CD4-positive, CD25-positive, alpha-beta regulatory T cell (primary cell): ENCODE results near the gene NFKBIA. TPM values are rescaled to one million over a fixed set of nuclear protein-coding genes. Genes with fewer than 3 reads are reported as not detected.

Experiments used
- ATAC-seq, 2 donors: fragments of 150-1000 bp; cut with Tn5 transposase; one replicate each; pipeline ENCODE4 v1.10.0; 2021; ENCODE audit warnings: low read depth in 2 of 2, moderate number of reproducible peaks in 2 of 2, moderate library complexity in 1 of 2
- DNase-seq, 3 donors: peaks; one replicate each; pipeline versions ENCODE4 v3.0.0 to v3.0.0-alpha.2; 2012 to 2022; ENCODE audit warnings: mixed read lengths in 1 of 3
- H3K27ac ChIP-seq: one replicate; pipeline ENCODE4 v1.7.0; 2013; ENCODE audit warnings: mild to moderate bottlenecking, low read length; ENCODE audit not compliant: insufficient read depth, poor library complexity, severe bottlenecking
- H3K27me3 ChIP-seq: one replicate; pipeline ENCODE4 v1.7.0; 2013; ENCODE audit warnings: low read length; ENCODE audit not compliant: control insufficient read depth, insufficient read depth
- H3K36me3 ChIP-seq: one replicate; pipeline ENCODE4 v1.7.0; 2013; ENCODE audit warnings: mild to moderate bottlenecking, low read length, moderate library complexity; ENCODE audit not compliant: control insufficient read depth, insufficient read depth
- H3K4me1 ChIP-seq: 2 replicates; pipeline ENCODE4 v1.7.0; 2013; ENCODE audit warnings: mild to moderate bottlenecking, low read length; ENCODE audit not compliant: insufficient read depth, control insufficient read depth, poor library complexity, severe bottlenecking
- H3K4me3 ChIP-seq: one replicate; pipeline ENCODE4 v1.7.0; 2013; ENCODE audit warnings: low read depth, mild to moderate bottlenecking, low read length, moderate library complexity
- H3K9me3 ChIP-seq, 2 experiments: 1 replicate in 1 of 2; 2 replicates in 1 of 2; pipeline ENCODE4 v1.7.0; 2013; ENCODE audit warnings: low read length in 2 of 2, mild to moderate bottlenecking in 1 of 2, moderate library complexity in 1 of 2; ENCODE audit not compliant: control insufficient read depth in 2 of 2
- H3K27ac Mint-ChIP-seq, 3 donors: one replicate each; pipeline ENCODE4 v1.8.0; 2020 to 2022; ENCODE audit warnings: mild to moderate bottlenecking in 3 of 3, mixed read lengths in 3 of 3, moderate library complexity in 2 of 3
- H3K27me3 Mint-ChIP-seq: one replicate; pipeline ENCODE4 v1.8.0; 2022; ENCODE audit warnings: mild to moderate bottlenecking, mixed read lengths
- H3K36me3 Mint-ChIP-seq: one replicate; pipeline ENCODE4 v1.8.0; 2020; ENCODE audit warnings: mixed read lengths
- H3K4me1 Mint-ChIP-seq, 4 donors: one replicate each; pipeline ENCODE4 v1.8.0; 2020 to 2022; ENCODE audit warnings: mixed read lengths in 4 of 4, mild to moderate bottlenecking in 1 of 4
- H3K4me3 Mint-ChIP-seq, 4 donors: one replicate each; pipeline ENCODE4 v1.8.0; 2020 to 2022; ENCODE audit warnings: mild to moderate bottlenecking in 4 of 4, mixed read lengths in 4 of 4, moderate library complexity in 3 of 4
- H3K9me3 Mint-ChIP-seq, 7 donors: one replicate each; pipeline ENCODE4 v1.8.0; 2020 to 2022; ENCODE audit warnings: mixed read lengths in 7 of 7, mild to moderate bottlenecking in 3 of 7, moderate library complexity in 2 of 7
- polyA plus RNA-seq, 4 donors: library from polyadenylated mRNA; unstranded; fragments of 300-500 nt; fragmentation: Illumina TruSeq; gene quantifications; one replicate each; pipeline ENCODE4 v1.2.3, GENCODE V29; 2021
- total RNA-seq: library from RNA; stranded (reverse); gene quantifications from one replicate; pipeline ENCODE4 v1.2.3, GENCODE V29; 2022

Gene NFKBIA
- total and polyA plus RNA-seq, 5 donors from 2014 or later: 210 to 1,380 (median 259) TPM

- no peaks in the 10 kb centered on the region for H3K36me3 ChIP-seq
- no peak overlapping the region for H3K4me3 ChIP-seq
- Mint-ChIP-seq H3K36me3 (no peaks in the 10 kb centered on the region), H3K4me1 (peaks cover 0 to 4% (median 2%) of the 10 kb centered on the region in 4 donors), H3K27me3 (peaks cover 6% of the 10 kb centered on the region), H3K9me3 (no peaks in the 10 kb centered on the region), H3K27ac (no peak overlapping the region), H3K4me3 (no peak overlapping the region)
- DNase-seq (no peak), ATAC-seq (no peak)
- no peak overlapping the region for H3K27ac ChIP-seq
- no peaks in the 10 kb centered on the region for H3K4me1 ChIP-seq
- H3K9me3 ChIP-seq: no peaks in the 10 kb centered on the region
- H3K27me3 ChIP-seq: no peaks in the 10 kb centered on the region
Measured at GRCh38 chr14:35433826-35434225, 29.3 kb upstream of the NFKBIA start.

GRCh38 chr14:35430459-35431199 is 26.1 kb upstream of the NFKBIA start:
- no peaks in the 10 kb centered on the region for H3K9me3 ChIP-seq
- Mint-ChIP-seq H3K36me3 (no peaks in the 10 kb centered on the region), H3K27me3 (no peaks in the 10 kb centered on the region), H3K4me3 (no peak overlapping the region), H3K27ac (peak overlapping the region in 1 of 3 donors; percentile 44), H3K4me1 (peaks cover 0 to 4% (median 2%) of the 10 kb centered on the region in 4 donors), H3K9me3 (no peaks in the 10 kb centered on the region)
- H3K4me1 ChIP-seq: no peaks in the 10 kb centered on the region
- H3K27ac ChIP-seq: no peak overlapping the region
- no peaks in the 10 kb centered on the region for H3K36me3 ChIP-seq
- H3K27me3 ChIP-seq: no peaks in the 10 kb centered on the region
- DNase-seq (no peak), ATAC-seq (no peak)
- no peak overlapping the region for H3K4me3 ChIP-seq

GRCh38 chr14:35429951-35430350 is 25.4 kb upstream of the NFKBIA start:
- Histone ChIP-seq H3K36me3 (no peaks in the 10 kb centered on the region), H3K9me3 (no peaks in the 10 kb centered on the region), H3K27me3 (no peaks in the 10 kb centered on the region), H3K4me1 (no peaks in the 10 kb centered on the region), H3K4me3 (no peak overlapping the region), H3K27ac (no peak overlapping the region)
- Mint-ChIP-seq H3K9me3 (no peaks in the 10 kb centered on the region), H3K27ac (peak overlapping the region in 1 of 3 donors; percentile 44), H3K4me3 (no peak overlapping the region), H3K27me3 (no peaks in the 10 kb centered on the region), H3K36me3 (no peaks in the 10 kb centered on the region), H3K4me1 (peaks cover 0 to 4% (median 2%) of the 10 kb centered on the region in 4 donors)
- DNase-seq: no peak
- ATAC-seq: no peak

- H3K27ac Mint-ChIP-seq: peak overlapping the region in 1 of 3 donors; percentile 41
- H3K9me3 Mint-ChIP-seq: no peaks in the 10 kb centered on the region
- H3K4me1 Mint-ChIP-seq: peaks cover 4 to 8% (median 7%) of the 10 kb centered on the region in 4 donors
- peaks cover 0 to 3% of the 10 kb centered on the region in 2 experiments for H3K9me3 ChIP-seq
- peaks cover 5% of the 10 kb centered on the region for H3K27me3 Mint-ChIP-seq
- DNase-seq (no peak), ATAC-seq (no peak)
- H3K27ac ChIP-seq: no peak overlapping the region
- H3K4me3 ChIP-seq: no peak overlapping the region
- H3K36me3 Mint-ChIP-seq: no peaks in the 10 kb centered on the region
- H3K4me1 ChIP-seq: no peaks in the 10 kb centered on the region
- no peaks in the 10 kb centered on the region for H3K36me3 ChIP-seq
- H3K4me3 Mint-ChIP-seq: no peak overlapping the region
- no peaks in the 10 kb centered on the region for H3K27me3 ChIP-seq
Measured at GRCh38 chr14:35425850-35426249, 21.3 kb upstream of the NFKBIA start.

GRCh38 chr14:35423621-35424020 is 19.1 kb upstream of the NFKBIA start:
- peaks cover 0 to 3% of the 10 kb centered on the region in 2 experiments for H3K9me3 ChIP-seq
- H3K27me3 ChIP-seq: no peaks in the 10 kb centered on the region
- H3K36me3 Mint-ChIP-seq: no peaks in the 10 kb centered on the region
- no peaks in the 10 kb centered on the region for H3K9me3 Mint-ChIP-seq
- peaks cover 3 to 6% (median 4%) of the 10 kb centered on the region in 4 donors for H3K4me1 Mint-ChIP-seq
- H3K27ac ChIP-seq: no peak overlapping the region
- no peak overlapping the region for H3K4me3 Mint-ChIP-seq
- no peaks in the 10 kb centered on the region for H3K4me1 ChIP-seq
- H3K4me3 ChIP-seq: no peak overlapping the region
- no peak for DNase-seq
- no peak for ATAC-seq
- no peaks in the 10 kb centered on the region for H3K36me3 ChIP-seq
- no peak overlapping the region for H3K27ac Mint-ChIP-seq
- peaks cover 5% of the 10 kb centered on the region for H3K27me3 Mint-ChIP-seq

GRCh38 chr14:35420036-35420811 is 15.7 kb upstream of the NFKBIA start:
- peaks cover 21% of the 10 kb centered on the region for H3K4me1 ChIP-seq
- peaks cover 19 to 30% (median 27%) of the 10 kb centered on the region in 4 donors for H3K4me1 Mint-ChIP-seq
- no peak overlapping the region for H3K4me3 Mint-ChIP-seq
- DNase-seq (no peak), ATAC-seq (no peak)
- peaks cover 5% of the 10 kb centered on the region for H3K27me3 Mint-ChIP-seq
- peaks cover 0 to 3% of the 10 kb centered on the region in 2 experiments for H3K9me3 ChIP-seq
- H3K36me3 Mint-ChIP-seq: no peaks in the 10 kb centered on the region
- no peaks in the 10 kb centered on the region for H3K9me3 Mint-ChIP-seq
- no peaks in the 10 kb centered on the region for H3K36me3 ChIP-seq
- no peak overlapping the region for H3K27ac Mint-ChIP-seq
- H3K4me3 ChIP-seq: no peak overlapping the region
- no peak overlapping the region for H3K27ac ChIP-seq
- H3K27me3 ChIP-seq: no peaks in the 10 kb centered on the region

- no peaks in the 10 kb centered on the region for H3K9me3 Mint-ChIP-seq
- no peak overlapping the region for H3K4me3 Mint-ChIP-seq
- H3K27ac Mint-ChIP-seq: no peak overlapping the region
- peaks cover 5% of the 10 kb centered on the region for H3K27me3 Mint-ChIP-seq
- peaks cover 22 to 37% (median 30%) of the 10 kb centered on the region in 4 donors for H3K4me1 Mint-ChIP-seq
- H3K9me3 ChIP-seq: peaks cover 0 to 3% of the 10 kb centered on the region in 2 experiments
- ATAC-seq (no peak), DNase-seq (no peak)
- H3K36me3 Mint-ChIP-seq: no peaks in the 10 kb centered on the region
- no peak overlapping the region for H3K27ac ChIP-seq
- H3K4me1 ChIP-seq: peaks cover 21% of the 10 kb centered on the region
- H3K4me3 ChIP-seq: no peak overlapping the region
- H3K36me3 ChIP-seq: no peaks in the 10 kb centered on the region
- no peaks in the 10 kb centered on the region for H3K27me3 ChIP-seq
Measured at GRCh38 chr14:35419429-35419841, 14.9 kb upstream of the NFKBIA start.
